ENCODE results near the gene ZNF804B.

The ZNF804B gene

GRCh38 chr7:89265631-89266030 is 506.1 kb downstream of the ZNF804B start:
- DNase-seq (ENCODE audit: low read depth): no peak

- no peak for DNase-seq (ENCODE audit: low read depth)
These were observed 523.8 kb downstream of the ZNF804B start for GRCh38 chr7:89283302-89283701.

- no peak for DNase-seq (ENCODE audit: low read depth)
These were observed 549.0 kb downstream of the ZNF804B start for GRCh38 chr7:89308535-89308934.

GRCh38 chr7:89311886-89312285 is 552.4 kb downstream of the ZNF804B start:
- DNase-seq (ENCODE audit: low read depth): no peak

GRCh38 chr7:89312551-89312950 is 553.1 kb downstream of the ZNF804B start:
- DNase-seq (ENCODE audit: low read depth): no peak

GRCh38 chr7:89316584-89317251 is 557.2 kb downstream of the ZNF804B start:
- DNase-seq (ENCODE audit: low read depth): no peak

GRCh38 chr7:89332026-89332425 is 572.5 kb downstream of the ZNF804B start:
- DNase-seq (ENCODE audit: low read depth): no peak

GRCh38 chr7:89334797-89335196 is 575.3 kb downstream of the ZNF804B start:
- no peak for DNase-seq (ENCODE audit: low read depth)

- DNase-seq (ENCODE audit: low read depth): no peak
These were observed 576.0 kb downstream of the ZNF804B start for GRCh38 chr7:89335490-89335889.

- DNase-seq (ENCODE audit: low read depth): no peak
These were observed 576.6 kb downstream of the ZNF804B start for GRCh38 chr7:89336121-89336520.

GRCh38 chr7:89339748-89340147 is 580.2 kb downstream of the ZNF804B start:
- no peak for DNase-seq (ENCODE audit: low read depth)

- no peak for DNase-seq (ENCODE audit: low read depth)
These were observed 597.6 kb downstream of the ZNF804B start for GRCh38 chr7:89357121-89357520.

GRCh38 chr7:89377219-89377618 is 617.7 kb downstream of the ZNF804B start:
- no peak for DNase-seq (ENCODE audit: low read depth)

- no peak for DNase-seq (ENCODE audit: low read depth)
These were observed 625.9 kb downstream of the ZNF804B start for GRCh38 chr7:89385411-89385810.
